Caki2 (cell line): ENCODE results near the gene CCDC137. TPM values are rescaled to one million over a fixed set of nuclear protein-coding genes. Genes with fewer than 3 reads are reported as not detected.

ENCODE experiments used
- DNase-seq: peaks from one replicate; pipeline ENCODE4 v3.0.0-alpha.2; 2015; ENCODE audit warnings: low read depth
- in situ Hi-C: cut with HindIII; loops from 2 replicates; pipeline ENCODE4 v1.10.0; 2016; ENCODE audit warnings: low sequenced_read_pairs, low pct_unique_long_range_greater_than_20kb, mixed read lengths
- total RNA-seq: library from RNA; depleted of rRNA; stranded (reverse); fragments of >200 nt; shearing (Covaris generic); gene quantifications from 2 replicates; pipeline ENCODE4 v1.2.3, GENCODE V29; 2014; ENCODE audit warnings: low replicate concordance

Gene CCDC137
- total RNA-seq, 1 experiment from 2014 or later, result 39.2 TPM

DNA sequence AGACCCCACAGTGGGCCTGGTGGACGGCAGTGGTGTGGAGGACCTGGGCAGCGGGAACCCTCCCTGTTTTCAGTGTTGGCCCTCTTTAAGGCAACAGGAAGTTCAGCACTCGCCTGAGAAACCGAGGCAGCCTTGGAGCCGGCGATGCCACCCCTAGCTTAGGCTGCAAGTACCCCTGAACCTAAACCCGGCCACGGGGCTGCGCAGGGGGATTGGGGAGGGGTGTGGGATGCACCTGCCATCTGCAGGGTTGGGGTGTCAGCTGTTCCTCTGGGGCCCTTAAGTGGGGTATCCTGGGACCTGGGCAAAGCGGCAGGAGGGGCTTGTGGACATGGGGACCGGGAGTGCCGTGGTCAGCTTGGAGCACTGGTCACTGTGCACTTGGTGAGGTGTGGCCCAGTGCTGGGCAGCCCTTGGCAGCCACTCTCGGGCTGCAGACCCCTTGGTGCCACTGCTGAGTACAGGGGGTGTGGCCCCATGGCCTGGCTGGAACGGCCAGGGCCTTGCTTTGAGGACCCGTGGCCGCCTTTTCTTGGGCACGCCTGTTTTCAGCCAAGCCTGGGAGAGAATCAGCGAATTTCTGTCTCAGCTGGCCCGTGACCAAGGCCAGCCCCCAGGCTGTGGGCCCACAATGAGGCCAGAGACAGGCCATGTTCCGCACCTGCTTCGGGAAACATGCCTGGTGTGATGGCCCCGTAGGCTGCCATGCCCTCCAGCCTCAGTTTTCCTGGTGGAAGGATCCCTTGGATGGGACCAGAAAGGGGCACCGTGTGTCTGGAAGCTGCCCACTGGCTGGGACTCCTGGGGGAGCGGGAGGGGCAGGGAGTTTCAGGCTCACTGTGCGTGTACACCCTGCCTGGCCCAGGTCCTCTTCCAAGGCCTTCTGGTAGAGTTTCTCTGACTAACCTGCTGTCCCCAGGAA lies 41.4 kb downstream of the CCDC137 start:
- no peak for DNase-seq
- in situ Hi-C loops, result no loop called here

DNA sequence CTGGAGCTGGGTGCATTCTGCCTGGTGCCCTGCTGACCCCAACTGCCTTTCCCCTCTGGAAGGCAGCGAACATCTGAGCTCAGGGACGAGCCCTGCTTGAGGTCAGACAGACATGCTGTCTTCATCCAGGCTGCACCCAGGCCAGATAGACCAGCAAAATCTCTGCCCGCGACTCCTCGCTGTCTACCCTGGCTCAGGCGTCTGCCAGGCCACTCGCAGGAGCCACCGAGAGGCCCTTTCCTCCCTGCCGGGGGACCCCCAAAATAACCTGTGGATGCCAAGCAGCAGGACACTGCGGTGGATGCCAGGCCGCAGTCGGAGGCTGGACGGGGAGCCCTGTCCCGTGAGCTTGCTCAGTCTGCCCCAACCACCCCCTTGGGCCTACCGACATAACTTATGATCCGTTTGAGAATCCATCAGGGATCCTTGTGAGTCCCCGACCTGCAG lies 42.2 kb downstream of the CCDC137 start:
- in situ Hi-C loops, result no loop called here
- no peak for DNase-seq

- no peak for DNase-seq
- in situ Hi-C loops, result no loop called here
These were observed 44.2 kb downstream of the CCDC137 start for GRCh38 chr17:81710514-81711308.

GRCh38 chr17:81711814-81712467 lies 45.4 kb downstream of the CCDC137 start, which contains the start of gene SLC25A10:
Gene SLC25A10 (plus strand): TSS chr17:81712284. CDS start chr17:81712427, 143 bp downstream.
- DNase-seq, result peak; percentile 89
- in situ Hi-C loops, result no loop called here

GRCh38 chr17:81712468-81713003 lies 46.0 kb downstream of the CCDC137 start:
- in situ Hi-C loops, result no loop called here
- peak; percentile 57 for DNase-seq

- in situ Hi-C loops, result no loop called here
- no peak for DNase-seq
These were observed 46.5 kb downstream of the CCDC137 start for GRCh38 chr17:81713004-81713555.

DNA sequence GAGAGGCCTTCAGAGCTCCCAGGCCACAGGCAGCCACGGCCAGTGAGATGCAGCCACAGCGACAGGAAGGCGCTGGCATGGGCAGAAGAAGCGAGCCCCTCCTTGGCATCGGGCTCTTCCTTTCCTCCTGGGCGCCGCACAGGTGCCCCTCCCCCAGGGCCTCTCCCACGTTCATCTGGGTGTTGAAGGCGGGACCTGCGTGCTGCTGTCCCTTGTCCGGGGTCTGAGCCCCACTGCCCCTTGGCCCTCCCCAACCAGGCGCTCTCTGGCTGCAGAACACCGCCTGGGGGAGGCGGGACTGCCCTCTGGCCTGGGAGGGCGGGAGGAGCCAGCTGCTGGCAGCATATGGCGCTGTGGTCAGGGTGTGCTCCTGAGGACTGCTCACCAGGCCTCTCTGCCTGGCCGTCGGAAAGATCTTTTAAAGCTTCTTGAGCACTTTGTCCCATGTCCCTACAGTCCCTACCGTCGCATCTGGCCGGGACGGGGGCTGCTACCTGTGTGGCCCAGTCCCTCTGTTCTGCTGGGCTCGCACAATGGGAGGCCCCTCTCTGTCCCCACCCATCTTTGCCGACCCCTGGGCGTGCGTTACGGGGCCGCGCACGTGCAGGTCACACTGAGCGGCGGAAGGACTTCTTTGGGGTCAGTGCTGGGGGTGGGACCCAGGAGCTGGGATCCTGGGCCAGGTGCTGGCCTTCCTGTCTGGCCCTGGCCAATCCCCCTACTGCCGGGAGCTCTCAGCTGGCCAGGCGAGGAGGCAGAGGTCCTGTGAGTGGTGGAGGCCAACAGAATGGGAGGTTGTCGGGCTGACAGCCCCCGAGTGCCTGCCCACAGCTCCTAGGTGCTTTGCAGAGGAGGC lies 47.2 kb downstream of the CCDC137 start:
- in situ Hi-C loops, result no loop called here

DNA sequence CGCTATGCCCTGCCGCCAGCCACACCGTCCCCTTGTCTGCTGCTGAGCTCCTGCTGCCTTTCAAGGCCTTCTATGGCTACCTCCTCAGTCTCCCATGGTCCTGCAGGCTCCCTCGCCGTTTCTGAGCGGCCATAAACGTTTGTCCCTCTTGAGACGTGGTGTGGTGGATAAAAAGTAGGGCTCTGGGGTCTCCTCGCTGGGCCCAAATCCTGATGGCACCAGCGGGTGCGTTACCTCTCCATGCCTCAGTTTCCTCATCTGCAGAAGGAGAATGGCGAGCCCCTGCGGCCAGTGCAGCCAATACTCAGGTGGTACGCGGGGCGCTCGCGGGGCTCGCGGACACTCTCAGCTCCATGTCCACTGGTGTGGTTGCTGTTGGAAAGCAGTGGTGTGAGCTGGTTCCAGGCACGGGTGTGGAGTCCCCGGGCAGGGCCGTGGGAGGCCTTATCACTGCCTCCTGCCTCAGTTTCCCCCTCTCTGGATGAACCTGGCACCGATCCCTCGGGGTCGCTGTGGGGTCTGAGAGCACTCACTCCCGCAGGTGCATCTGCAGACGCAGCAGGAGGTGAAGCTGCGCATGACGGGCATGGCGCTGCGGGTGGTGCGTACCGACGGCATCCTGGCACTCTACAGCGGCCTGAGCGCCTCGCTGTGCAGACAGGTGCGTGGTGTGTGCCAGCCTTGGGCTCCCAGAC lies 48.0 kb downstream of the CCDC137 start:
- DNase-seq, result no peak
- in situ Hi-C loops, result no loop called here

More for the DNA sequence above, 47.2 kb downstream of the CCDC137 start:
- DNase-seq, result peak; percentile 68

- DNase-seq, result no peak
- in situ Hi-C loops, result no loop called here
These were observed 48.8 kb downstream of the CCDC137 start for GRCh38 chr17:81715107-81715871.

GRCh38 chr17:81715872-81716673 lies 49.5 kb downstream of the CCDC137 start:
- in situ Hi-C loops, result no loop called here
- no peak for DNase-seq

GRCh38 chr17:81716674-81716996 lies 50.1 kb downstream of the CCDC137 start:
- DNase-seq, result no peak
- in situ Hi-C loops, result no loop called here

DNA sequence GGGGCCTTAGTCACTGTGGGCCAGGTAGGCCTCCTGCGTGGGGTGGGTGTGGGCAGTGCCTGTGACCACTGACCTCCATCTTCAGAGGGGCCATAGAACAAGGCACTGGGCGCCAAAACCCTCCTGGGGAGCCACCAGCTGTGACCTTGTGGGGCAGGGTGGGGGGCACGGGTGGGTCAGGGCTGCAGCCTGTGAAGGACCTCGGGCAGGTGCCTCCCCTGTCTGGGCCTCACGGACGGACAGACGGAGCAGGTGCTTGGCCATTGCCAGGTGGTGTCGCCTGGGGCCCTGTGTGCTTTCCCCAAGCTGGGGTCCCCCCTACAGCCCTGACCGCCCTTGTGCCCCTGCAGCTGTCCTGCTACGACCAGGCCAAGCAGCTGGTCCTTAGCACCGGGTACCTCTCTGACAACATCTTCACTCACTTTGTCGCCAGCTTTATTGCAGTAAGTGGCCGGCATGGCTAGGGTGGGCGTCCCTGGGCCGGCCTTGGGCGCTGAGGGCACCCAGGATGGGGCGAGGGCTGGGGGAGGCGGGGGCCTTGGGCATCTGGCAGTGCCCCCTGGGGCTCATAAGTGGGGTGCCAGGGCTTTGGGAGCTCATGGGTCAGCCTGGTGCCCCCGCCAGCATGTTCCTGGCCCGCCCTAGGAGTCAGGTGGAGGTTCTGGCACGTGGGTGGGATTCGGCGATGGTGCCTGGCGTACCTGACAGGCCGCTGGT lies 50.7 kb downstream of the CCDC137 start:
- no peak for DNase-seq
- in situ Hi-C loops, result no loop called here

DNA sequence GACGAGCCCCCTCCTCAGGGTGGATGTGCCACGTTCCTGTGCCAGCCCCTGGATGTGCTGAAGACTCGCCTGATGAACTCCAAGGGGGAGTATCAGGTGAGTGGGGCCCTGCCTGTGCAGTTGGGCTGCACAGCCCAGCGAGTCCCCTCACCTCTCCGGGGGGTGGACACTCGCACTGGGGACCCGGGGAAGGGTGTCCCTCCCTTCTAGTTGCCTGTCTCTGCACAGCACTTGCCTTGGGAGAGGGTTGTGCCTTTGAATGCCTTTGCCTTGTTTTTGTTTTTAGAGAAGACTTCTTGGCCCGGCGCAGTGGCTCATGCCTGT lies 51.2 kb downstream of the CCDC137 start:
- in situ Hi-C loops, result no loop called here

GRCh38 chr17:81719410-81720266 lies 53.1 kb downstream of the CCDC137 start:
- in situ Hi-C loops, result no loop called here
- no peak for DNase-seq

More for the DNA sequence above, 51.2 kb downstream of the CCDC137 start:
- DNase-seq, result no peak
